K562 (cell line): ENCODE results near the gene FBP1. TPM values are rescaled to one million over a fixed set of nuclear protein-coding genes. Genes with fewer than 3 reads are reported as not detected.
A peak's percentile ranks its signal among the peaks of the same experiment; 100 is the strongest.

Experiments
- ATAC-seq: fragments of 200-7000 bp; cut with Tn5 transposase; 3 replicates; pipeline ENCODE4 v1.9.1; 2020; ENCODE audit warnings: moderate library complexity
- BruUV-seq: library from RNA; stranded (reverse); fragments of 400-500 nt; replicated peaks from 2 replicates; lab custom pipeline; 2021; lab: Mats Ljungman, UMichigan
- CTCF ChIA-PET: fragments of 300-600 bp; formaldehyde crosslinking; extraction: SDS; loops from one replicate; lab custom pipeline; 2021; ENCODE audit warnings: low intra/inter-chr PET ratio; lab: Yijun Ruan, JAX
- POLR2A ChIA-PET: fragments of 300-600, 350-650 bp; sonication (Branson Sonifier 250); formaldehyde crosslinking; extraction: SDS; loops from one replicate; lab custom pipeline; 2021; ENCODE audit warnings: antibody characterized with exemption, inconsistent platforms; lab: Yijun Ruan, JAX
- DNase-seq, 4 experiments: peaks; one replicate each; pipeline versions ENCODE4 v3.0.0 to v3.0.0-alpha.2; 2011 to 2018; ENCODE audit warnings: low spot score in 3 of 4, mixed read lengths in 3 of 4; ENCODE audit errors: extremely low read depth in 1 of 4
- FAIRE-seq: peaks from 2 replicates; lab custom pipeline; 2011; peaks lifted over from hg19 to GRCh38; lab: Jason Lieb, UNC
- H2AFZ ChIP-seq: 2 replicates; pipeline ENCODE4 v1.6.0; 2011; ENCODE audit warnings: low read depth, low read length, control low read depth, inconsistent platforms
- H3K27ac ChIP-seq: fragments of 200-600 bp; 3 replicates; pipeline ENCODE4 v1.8.0; 2011; ENCODE audit warnings: low read depth, mild to moderate bottlenecking, control low read depth, inconsistent platforms, low read length, moderate library complexity, mixed read lengths; ENCODE audit errors: extremely low read depth
- H3K27me3 ChIP-seq, 2 experiments: fragments of 300-600 bp in 1 of 2; 2 replicates in 1 of 2; 3 replicates in 1 of 2; pipeline versions ENCODE4 v1.6.0 to v1.8.0; 2011; ENCODE audit warnings: inconsistent platforms in 2 of 2, low read length in 2 of 2, mild to moderate bottlenecking in 1 of 2, mixed read lengths in 1 of 2, moderate library complexity in 1 of 2; ENCODE audit not compliant: control insufficient read depth in 2 of 2, insufficient read depth in 2 of 2
- H3K36me3 ChIP-seq: fragments of 300-600 bp; 3 replicates; pipeline ENCODE4 v1.8.0; 2011; ENCODE audit warnings: mild to moderate bottlenecking, low read length, inconsistent platforms; ENCODE audit not compliant: control insufficient read depth, insufficient read depth
- H3K4me1 ChIP-seq, 2 experiments: fragments of 200-600 bp in 1 of 2; replicated peaks in 1 of 2; 2 replicates in 1 of 2; 3 replicates in 1 of 2; pipeline versions ENCODE4 v1.5.1 to v1.8.0; 2011; ENCODE audit warnings: inconsistent platforms in 2 of 2, low read length in 2 of 2, mild to moderate bottlenecking in 1 of 2, mixed read lengths in 1 of 2, moderate library complexity in 1 of 2; ENCODE audit not compliant: control insufficient read depth in 2 of 2, insufficient read depth in 2 of 2
- H3K4me2 ChIP-seq: 2 replicates; pipeline ENCODE4 v1.6.1; 2011; ENCODE audit warnings: low read length, control low read depth, inconsistent platforms, mixed read lengths; ENCODE audit not compliant: insufficient read depth
- H3K4me3 ChIP-seq: fragments of 200-600 bp; sonication (generic), shearing (Covaris generic); 2 replicates; pipeline ENCODE4 v1.5.1; 2016; ENCODE audit warnings: control low read depth, inconsistent platforms
- H3K79me2 ChIP-seq: fragments of 200-600 bp; 3 replicates; pipeline ENCODE4 v1.8.0; 2011; ENCODE audit warnings: low read length, inconsistent platforms; ENCODE audit not compliant: control insufficient read depth, insufficient read depth
- H3K9ac ChIP-seq, 2 experiments: 2 replicates each; pipeline versions ENCODE4 v1.6.0 to v1.6.1; 2011; ENCODE audit warnings: low read depth in 2 of 2, low read length in 2 of 2, control low read depth in 1 of 2, inconsistent platforms in 1 of 2, mild to moderate bottlenecking in 1 of 2, mixed read lengths in 1 of 2; ENCODE audit not compliant: insufficient read depth in 1 of 2
- H3K9me1 ChIP-seq: one replicate; pipeline ENCODE4 v1.6.0; 2011; ENCODE audit warnings: inconsistent platforms, mild to moderate bottlenecking, low read length, moderate library complexity; ENCODE audit not compliant: control insufficient read depth, insufficient read depth
- H3K9me3 ChIP-seq: replicated peaks from 2 replicates; pipeline ENCODE4 v1.5.1; 2011; ENCODE audit warnings: low read depth, low read length, inconsistent platforms; ENCODE audit not compliant: control insufficient read depth, insufficient read depth
- H4K20me1 ChIP-seq: replicated peaks from 2 replicates; pipeline ENCODE4 v1.6.1; 2011; ENCODE audit warnings: low read length, inconsistent platforms, mixed read lengths; ENCODE audit not compliant: control insufficient read depth, insufficient read depth
- MYNN ChIP-seq, 2 experiments: sonication (generic); formaldehyde crosslinking in 1 of 2; IDR thresholded peaks; 2 replicates each; pipeline versions ENCODE4 v1.5.0 to v1.6.1; 2016 to 2020; ENCODE audit warnings: antibody characterized with exemption in 1 of 2, missing genetic modification reagents in 1 of 2
- ZNF707 ChIP-seq: fragments of 250-450 bp; sonication (Bioruptor Pico); conservative IDR thresholded peaks from 2 replicates; pipeline ENCODE4 v1.8.0; 2022; ENCODE audit warnings: inconsistent platforms, mild to moderate bottlenecking, moderate library complexity
- WGBS: fragments of 100-300 bp; shearing (Covaris generic); methylation state at CpG from one replicate; pipeline ENCODE4 v1.1.6; 2016; ENCODE audit warnings: low coverage, mixed read lengths; ENCODE audit not compliant: insufficient coverage; ENCODE audit errors: missing lambda C conversion rate; 5-methylcytosine and 5-hydroxymethylcytosine counted together
- in situ Hi-C: fragments of 300-500 bp; cut with MboI; formaldehyde crosslinking; loops from 4 replicates; pipeline ENCODE4 v1.15.0; 2018; ENCODE audit warnings: inconsistent platforms, mixed read lengths
- intact Hi-C: fragments of 100-400 bp; cut with micrococcal nuclease; formaldehyde crosslinking; loops from 2 replicates; pipeline ENCODE4 v1.14.2; 2022
- polyA plus RNA-seq, 8 experiments: library from polyadenylated mRNA; depleted of rRNA in 4 of 8; stranded (reverse) in 5 of 8; unstranded in 3 of 8; fragments of >200 nt; fragmentation: Nextera tagmentation in 2 of 8; fragmentation: Illumina TruSeq in 1 of 8; extraction: Ambion mirVana in 2 of 8; extraction: Trizol in 1 of 8; gene quantifications; 2 replicates each; pipeline versions ENCODE4 v1.2.1 to v1.2.3, GENCODE V29; 2011 to 2014; ENCODE audit warnings: inconsistent platforms in 1 of 8, missing spikeins in 1 of 8
- total RNA-seq, 7 experiments: library from RNA; depleted of rRNA in 6 of 7; stranded (reverse); fragments of >200 nt in 6 of 7; fragmentation: Illumina TruSeq in 2 of 7; extraction: Trizol in 2 of 7; gene quantifications; 2 replicates each; pipeline versions ENCODE4 v1.2.1 to v1.2.3, GENCODE V29; 2011 to 2021; ENCODE audit warnings: low replicate concordance in 1 of 7
- TF ChIP-seq, protein P1 (sequence below), 3 experiments: IDR thresholded peaks in 2 of 3; conservative IDR thresholded peaks in 1 of 3; 2 replicates each; pipeline ENCODE4 v1.5.1; 2011 to 2012; ENCODE audit warnings: low read length in 3 of 3, mild to moderate bottlenecking in 3 of 3, control low read depth in 2 of 3, improper control_type of control experiment in 1 of 3, inconsistent platforms in 1 of 3, low read depth in 1 of 3, mixed read lengths in 1 of 3, moderate library complexity in 1 of 3; ENCODE audit not compliant: insufficient read depth in 2 of 3

Gene FBP1
- total and polyA plus RNA-seq, 9 of the 15 experiments (the other 6 are each of a cell fraction or from before 2014, with no cell fraction given) = 0.24 TPM; not detected in 8

DNA sequence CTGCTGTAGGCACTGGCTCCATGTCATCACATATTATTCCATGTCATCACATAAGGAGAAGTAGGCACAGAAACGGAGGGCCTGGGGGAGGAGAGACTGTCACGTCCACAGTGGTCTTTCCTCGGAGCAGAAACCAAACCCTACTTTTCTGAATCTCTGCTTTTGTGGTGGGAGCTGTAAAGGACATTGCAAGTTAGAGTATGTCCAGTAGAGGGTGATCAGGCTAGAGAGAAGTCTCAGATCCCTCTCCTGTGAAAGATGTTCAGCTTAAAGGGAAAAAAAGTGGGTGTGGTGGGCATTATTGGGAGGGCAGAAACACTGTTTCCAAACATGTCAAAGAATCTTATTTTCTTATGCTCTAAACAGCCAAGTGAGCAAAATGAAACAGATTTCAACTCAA is 26.3 kb downstream of the FBP1 start:
- H3K79me2 ChIP-seq = no peaks in the 10 kb centered on the region
- intact Hi-C loops (no loop called here), in situ Hi-C loops (no loop called here)
- ATAC-seq = 0 out of 3 replicates have a peak, but pooled peaks have one; percentile 38
- no peak overlapping the region for H3K4me3 ChIP-seq
- no peak overlapping the region for H3K4me2 ChIP-seq
- FAIRE-seq = no peak
- no peaks in the 10 kb centered on the region for H4K20me1 ChIP-seq
- POLR2A ChIA-PET = no interaction called here
- BruUV-seq = no TSS peak
- 0% methylated on average over 3 of the region's 3 CpGs for WGBS
- no peak overlapping the region for H2AFZ ChIP-seq
- no peak overlapping the region for H3K9ac ChIP-seq
- H3K9me1 ChIP-seq = no peaks in the 10 kb centered on the region
- H3K4me1 ChIP-seq = no peaks in the 10 kb centered on the region
- DNase-seq = no peak
- CTCF ChIA-PET = interaction anchor here (0.6 kb wide), 1 partner anchor 535 kb away, joined by 5 read pairs; no protein-coding TSS in a partner anchor
- H3K9me3 ChIP-seq = no peaks in the 10 kb centered on the region
- H3K36me3 ChIP-seq = no peaks in the 10 kb centered on the region
- peaks cover 10 to 45% of the 10 kb centered on the region in 2 experiments; a peak in 4 of 5 replicates for H3K27me3 ChIP-seq
- no peak for TF ChIP-seq ZNF707 (CRISPR knock-in tag)
- TF ChIP-seq, protein P1, sequence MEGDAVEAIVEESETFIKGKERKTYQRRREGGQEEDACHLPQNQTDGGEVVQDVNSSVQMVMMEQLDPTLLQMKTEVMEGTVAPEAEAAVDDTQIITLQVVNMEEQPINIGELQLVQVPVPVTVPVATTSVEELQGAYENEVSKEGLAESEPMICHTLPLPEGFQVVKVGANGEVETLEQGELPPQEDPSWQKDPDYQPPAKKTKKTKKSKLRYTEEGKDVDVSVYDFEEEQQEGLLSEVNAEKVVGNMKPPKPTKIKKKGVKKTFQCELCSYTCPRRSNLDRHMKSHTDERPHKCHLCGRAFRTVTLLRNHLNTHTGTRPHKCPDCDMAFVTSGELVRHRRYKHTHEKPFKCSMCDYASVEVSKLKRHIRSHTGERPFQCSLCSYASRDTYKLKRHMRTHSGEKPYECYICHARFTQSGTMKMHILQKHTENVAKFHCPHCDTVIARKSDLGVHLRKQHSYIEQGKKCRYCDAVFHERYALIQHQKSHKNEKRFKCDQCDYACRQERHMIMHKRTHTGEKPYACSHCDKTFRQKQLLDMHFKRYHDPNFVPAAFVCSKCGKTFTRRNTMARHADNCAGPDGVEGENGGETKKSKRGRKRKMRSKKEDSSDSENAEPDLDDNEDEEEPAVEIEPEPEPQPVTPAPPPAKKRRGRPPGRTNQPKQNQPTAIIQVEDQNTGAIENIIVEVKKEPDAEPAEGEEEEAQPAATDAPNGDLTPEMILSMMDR (IDR thresholded peaks at IDR 0.05 in 2 of 3, conservative IDR thresholded peaks at IDR 0.05 in 1 of 3; ENCODE audit: insufficient read depth in 2 of 3, low read depth in 1 of 3, low read length in 3 of 3) = peak in 2 of 3 experiments; percentile 10 to 26; a peak in 3 of 6 replicates
- no peak for TF ChIP-seq MYNN (IDR thresholded peaks at IDR 0.05)
- TF ChIP-seq MYNN (CRISPR knock-in tag; IDR thresholded peaks at IDR 0.05) = no peak
- H3K27ac ChIP-seq = no peak overlapping the region
